Upper lobe of right lung (tissue), 1 donor: Measurements from ENCODE around the gene NFKB2. TPM values are rescaled to one million over a fixed set of nuclear protein-coding genes. Genes with fewer than 3 reads are reported as not detected.

Source experiments
- ATAC-seq: fragments of 200-7000 bp; cut with Tn5 transposase; one replicate; pipeline ENCODE4 v1.9.1; 2020; ENCODE audit warnings: mild to moderate bottlenecking, moderate library complexity
- DNase-seq: peaks from one replicate; pipeline ENCODE4 v3.0.0-alpha.2; 2020
- H3K27ac ChIP-seq: fragments of 200-600 bp; one replicate; pipeline ENCODE4 v1.8.0; 2022
- H3K27me3 ChIP-seq: fragments of 200-600 bp; one replicate; pipeline ENCODE4 v1.8.0; 2022; ENCODE audit warnings: mild to moderate bottlenecking
- H3K36me3 ChIP-seq: fragments of 200-600 bp; one replicate; pipeline ENCODE4 v1.8.0; 2022
- H3K4me1 ChIP-seq: fragments of 200-600 bp; one replicate; pipeline ENCODE4 v1.8.0; 2022
- H3K4me3 ChIP-seq: fragments of 200-600 bp; one replicate; pipeline ENCODE4 v1.8.0; 2022; ENCODE audit warnings: mild to moderate bottlenecking
- H3K9me3 ChIP-seq: fragments of 200-600 bp; one replicate; pipeline ENCODE4 v1.8.0; 2022
- CTCF ChIP-seq: fragments of 200-600 bp; IDR thresholded peaks from one replicate; pipeline ENCODE4 v1.8.0; 2022; ENCODE audit warnings: antibody characterized with exemption
- intact Hi-C: fragments of 100-400 bp; cut with DNase I; formaldehyde crosslinking; loops from one replicate; pipeline ENCODE4 v1.11.0; 2022
- total RNA-seq: library from RNA; stranded (reverse); fragmentation: NEBNext Ultra II Directional; extraction: Animal tissue kit (Norgen Biotek cat#: 25700); gene quantifications from one replicate; pipeline ENCODE4 v1.2.1, GENCODE V29; 2021
- donor health status: DM: no; HTN: yes; CAD: no; lungs with severe emphysema.

NFKB2 gene
- total RNA-seq, 1 donor from 2014 or later: 36.8 TPM

- TF ChIP-seq CTCF: no peak
- no peaks in the 10 kb centered on the region for H3K36me3 ChIP-seq
- H3K9me3 ChIP-seq: no peaks in the 10 kb centered on the region
- no peaks in the 10 kb centered on the region for H3K27me3 ChIP-seq
- no peak overlapping the region for H3K27ac ChIP-seq
- DNase-seq: no peak
- peaks cover 25% of the 10 kb centered on the region for H3K4me1 ChIP-seq
- no peak overlapping the region for H3K4me3 ChIP-seq
- no peak for ATAC-seq
- intact Hi-C loops: no loop called here
Observed at GRCh38 chr10:102389894-102390293, 5.6 kb upstream of the NFKB2 start.

GRCh38 chr10:102392306-102392705 lies 3.2 kb upstream of the NFKB2 start:
- intact Hi-C loops: no loop called here

GRCh38 chr10:102393411-102394078 lies 2.0 kb upstream of the NFKB2 start:
- peaks cover 13% of the 10 kb centered on the region for H3K36me3 ChIP-seq
- H3K27me3 ChIP-seq: no peaks in the 10 kb centered on the region
- no peaks in the 10 kb centered on the region for H3K9me3 ChIP-seq
- no peak for DNase-seq
- peak overlapping the region; percentile 87 for H3K4me3 ChIP-seq
- H3K4me1 ChIP-seq: peaks cover 24% of the 10 kb centered on the region
- intact Hi-C loops: no loop called here
- peak overlapping the region; percentile 98 for H3K27ac ChIP-seq
- no peak for ATAC-seq
- TF ChIP-seq CTCF: peak; percentile 95

More at GRCh38 chr10:102392306-102392705, 3.2 kb upstream of the NFKB2 start:
- no peak for TF ChIP-seq CTCF
- DNase-seq (no peak), ATAC-seq (no peak)
- H3K36me3 ChIP-seq: peaks cover under 1% of the 10 kb centered on the region
- no peak overlapping the region for H3K27ac ChIP-seq
- H3K9me3 ChIP-seq: no peaks in the 10 kb centered on the region
- no peak overlapping the region for H3K4me3 ChIP-seq
- peaks cover 23% of the 10 kb centered on the region for H3K4me1 ChIP-seq
- no peaks in the 10 kb centered on the region for H3K27me3 ChIP-seq

- Histone ChIP-seq H3K36me3 (peaks cover 13% of the 10 kb centered on the region), H3K27me3 (no peaks in the 10 kb centered on the region), H3K4me1 (peaks cover 31% of the 10 kb centered on the region), H3K27ac (peak overlapping the region; percentile 98), H3K9me3 (no peaks in the 10 kb centered on the region), H3K4me3 (peak overlapping the region; percentile 87)
- TF ChIP-seq CTCF: peak; percentile 11
- intact Hi-C loops: no loop called here
- DNase-seq (peak; percentile 98), ATAC-seq (peak; percentile 91)
Observed at GRCh38 chr10:102394079-102394800, 1.3 kb upstream of the NFKB2 start.

- Histone ChIP-seq H3K36me3 (peaks cover 13% of the 10 kb centered on the region), H3K27me3 (no peaks in the 10 kb centered on the region), H3K27ac (peak overlapping the region; percentile 98), H3K4me1 (peaks cover 34% of the 10 kb centered on the region), H3K4me3 (peak overlapping the region; percentile 87), H3K9me3 (no peaks in the 10 kb centered on the region)
- no peak for TF ChIP-seq CTCF
- peak; percentile 65 for DNase-seq
- ATAC-seq: no peak
- intact Hi-C loops: no loop called here
Observed at GRCh38 chr10:102394801-102395399, 605 bp upstream of the NFKB2 start.
